Gastroesophageal sphincter (tissue), 4 donors: ENCODE results near the gene MAPK8IP2. TPM values are rescaled to one million over a fixed set of nuclear protein-coding genes. Genes with fewer than 3 reads are reported as not detected.
"Not testable (repeated sequence)": the region's sequence is repeated elsewhere in the genome, so short reads cannot be mapped to it uniquely, and the experiment has no call there.

Source experiments
- ATAC-seq: fragments of 150-250 bp; one replicate; pipeline ENCODE4 v1.9.1; 2016; ENCODE audit warnings: mild to moderate bottlenecking, moderate library complexity
- H3K27ac ChIP-seq, 4 donors: fragments of 200-600 bp; sonication (generic) in 3 of 4; 1 replicate in 3 of 4; 2 replicates in 1 of 4; pipeline ENCODE4 v1.5.1; 2016 to 2019
- H3K27me3 ChIP-seq: fragments of 200-600 bp; sonication (generic); one replicate; pipeline ENCODE4 v1.5.1; 2019
- H3K36me3 ChIP-seq, 2 donors: fragments of 200-600 bp; sonication (generic); one replicate each; pipeline ENCODE4 v1.5.1; 2019; ENCODE audit warnings: control low read depth in 1 of 2
- H3K4me1 ChIP-seq, 3 donors: fragments of 200-600 bp; sonication (generic); 1 replicate in 2 of 3; 2 replicates in 1 of 3; pipeline ENCODE4 v1.5.1; 2016 to 2019; ENCODE audit warnings: control low read depth in 2 of 3
- H3K4me3 ChIP-seq, 2 donors: fragments of 200-600 bp; sonication (generic); one replicate each; pipeline ENCODE4 v1.5.1; 2019; ENCODE audit warnings: mild to moderate bottlenecking in 1 of 2, moderate library complexity in 1 of 2
- H3K9me3 ChIP-seq, 3 donors: fragments of 200-600 bp; sonication (generic); one replicate each; pipeline ENCODE4 v1.5.1; 2017 to 2019; ENCODE audit warnings: control low read depth in 2 of 3
- EP300 ChIP-seq: sonication (generic); formaldehyde crosslinking; IDR thresholded peaks from one replicate; pipeline ENCODE4 v1.6.1; 2017; ENCODE audit warnings: antibody characterized with exemption, mild to moderate bottlenecking
- POLR2A ChIP-seq, 2 donors: fragments of 450-650 bp; IDR thresholded peaks; one replicate each; pipeline ENCODE4 v1.6.1; 2017; ENCODE audit warnings: antibody characterized with exemption in 2 of 2, mild to moderate bottlenecking in 2 of 2, moderate library complexity in 1 of 2
- POLR2AphosphoS5 ChIP-seq: sonication (generic); formaldehyde crosslinking; IDR thresholded peaks from one replicate; pipeline ENCODE4 v1.6.1; 2017; ENCODE audit warnings: antibody characterized with exemption
- WGBS, 2 donors: methylation state at CpG; one replicate each; pipeline ENCODE4 v1.1.5; 2018; ENCODE audit warnings: low coverage in 1 of 2; 5-methylcytosine and 5-hydroxymethylcytosine counted together
- total RNA-seq, 4 donors: library from RNA; depleted of rRNA; stranded (reverse); fragments of >200 nt; gene quantifications; one replicate each; pipeline ENCODE4 v1.1.0, GENCODE V29; 2016
- TF ChIP-seq, protein P1 (sequence below), 4 experiments: fragments of 200-600 bp in 2 of 4; fragments of 450-650 bp in 2 of 4; sonication (generic) in 1 of 4; IDR thresholded peaks; one replicate each; pipeline ENCODE4 v1.5.1; 2017 to 2019; ENCODE audit warnings: antibody characterized with exemption in 4 of 4, mild to moderate bottlenecking in 2 of 4, moderate library complexity in 2 of 4

MAPK8IP2 gene
- total RNA-seq, 4 donors from 2014 or later = 0.93 to 3.7 (median 2.3) TPM

- no peak for TF ChIP-seq EP300
- no peaks in the 10 kb centered on the region for H3K4me1 ChIP-seq
- H3K4me3 ChIP-seq = no peak overlapping the region
- no peak for ATAC-seq
- no peaks in the 10 kb centered on the region for H3K36me3 ChIP-seq
- WGBS, 2 donors = 17 to 55% methylated on average over 1 to 10 of the region's 31 CpGs
- H3K27ac ChIP-seq = no peak overlapping the region
- H3K9me3 ChIP-seq = no peaks in the 10 kb centered on the region
- peaks cover 76% of the 10 kb centered on the region for H3K27me3 ChIP-seq
These were observed 12.1 kb downstream of the MAPK8IP2 start for GRCh38 chr22:50612528-50613221.

GRCh38 chr22:50613291-50613981, 12.8 kb downstream of the MAPK8IP2 start:
- Histone ChIP-seq H3K36me3 (no peaks in the 10 kb centered on the region), H3K4me1 (no peaks in the 10 kb centered on the region), H3K27ac (no peak overlapping the region), H3K4me3 (no peak overlapping the region), H3K9me3 (no peaks in the 10 kb centered on the region), H3K27me3 (peaks cover 74% of the 10 kb centered on the region)
- peak; percentile 10 for ATAC-seq
- WGBS, 2 donors = 59 to 76% methylated on average over 9 of the region's 22 CpGs
- TF ChIP-seq, protein P1, sequence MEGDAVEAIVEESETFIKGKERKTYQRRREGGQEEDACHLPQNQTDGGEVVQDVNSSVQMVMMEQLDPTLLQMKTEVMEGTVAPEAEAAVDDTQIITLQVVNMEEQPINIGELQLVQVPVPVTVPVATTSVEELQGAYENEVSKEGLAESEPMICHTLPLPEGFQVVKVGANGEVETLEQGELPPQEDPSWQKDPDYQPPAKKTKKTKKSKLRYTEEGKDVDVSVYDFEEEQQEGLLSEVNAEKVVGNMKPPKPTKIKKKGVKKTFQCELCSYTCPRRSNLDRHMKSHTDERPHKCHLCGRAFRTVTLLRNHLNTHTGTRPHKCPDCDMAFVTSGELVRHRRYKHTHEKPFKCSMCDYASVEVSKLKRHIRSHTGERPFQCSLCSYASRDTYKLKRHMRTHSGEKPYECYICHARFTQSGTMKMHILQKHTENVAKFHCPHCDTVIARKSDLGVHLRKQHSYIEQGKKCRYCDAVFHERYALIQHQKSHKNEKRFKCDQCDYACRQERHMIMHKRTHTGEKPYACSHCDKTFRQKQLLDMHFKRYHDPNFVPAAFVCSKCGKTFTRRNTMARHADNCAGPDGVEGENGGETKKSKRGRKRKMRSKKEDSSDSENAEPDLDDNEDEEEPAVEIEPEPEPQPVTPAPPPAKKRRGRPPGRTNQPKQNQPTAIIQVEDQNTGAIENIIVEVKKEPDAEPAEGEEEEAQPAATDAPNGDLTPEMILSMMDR (IDR thresholded peaks at IDR 0.05) = no peak
- TF ChIP-seq POLR2A (IDR thresholded peaks at IDR 0.05) (no peak), POLR2AphosphoS5 (no peak)

GRCh38 chr22:50614296-50614695, 13.7 kb downstream of the MAPK8IP2 start:
- not testable (repeated sequence) for ATAC-seq

GRCh38 chr22:50620593-50621355, 20.2 kb downstream of the MAPK8IP2 start:
- Histone ChIP-seq H3K27me3 (peaks cover 51% of the 10 kb centered on the region), H3K4me3 (peak overlapping the region in 1 of 2 donors; percentile 38), H3K36me3 (peaks cover 0 to 15% of the 10 kb centered on the region in 2 donors), H3K4me1 (peaks cover 0 to 28% (median 4%) of the 10 kb centered on the region in 3 donors), H3K27ac (no peak overlapping the region), H3K9me3 (no peaks in the 10 kb centered on the region)
- WGBS, 2 donors = 10 to 27% methylated on average over 16 of the region's 25 CpGs
- peak; percentile 72 for ATAC-seq
- no peak for TF ChIP-seq POLR2AphosphoS5
- TF ChIP-seq POLR2A (IDR thresholded peaks at IDR 0.05) = no peak
- TF ChIP-seq, protein P1 (IDR thresholded peaks at IDR 0.05) = no peak
- TF ChIP-seq EP300 = no peak

More at GRCh38 chr22:50614296-50614695, 13.7 kb downstream of the MAPK8IP2 start:
- H3K4me1 ChIP-seq, H3K9me3 ChIP-seq, H3K27ac ChIP-seq, H3K4me3 ChIP-seq, H3K36me3 ChIP-seq: not testable (repeated sequence)
- peaks cover 78% of the 10 kb centered on the region for H3K27me3 ChIP-seq
- 61% methylated on average over 3 of the region's 3 CpGs; no CpG with 5 or more reads in 1 of the 2 donors for WGBS, 2 donors

GRCh38 chr22:50621356-50621880, 20.8 kb downstream of the MAPK8IP2 start:
- H3K36me3 ChIP-seq = peaks cover 0 to 22% of the 10 kb centered on the region in 2 donors
- no peak for ATAC-seq
- no peak overlapping the region for H3K27ac ChIP-seq
- peaks cover 0 to 30% (median 4%) of the 10 kb centered on the region in 3 donors for H3K4me1 ChIP-seq
- H3K27me3 ChIP-seq = peaks cover 45% of the 10 kb centered on the region
- peak overlapping the region in 1 of 2 donors; percentile 6 for H3K4me3 ChIP-seq
- WGBS, 2 donors = 39 to 43% methylated on average over 6 to 9 of the region's 10 CpGs
- no peaks in the 10 kb centered on the region for H3K9me3 ChIP-seq
- TF ChIP-seq POLR2AphosphoS5 (no peak), POLR2A (IDR thresholded peaks at IDR 0.05) (no peak), EP300 (no peak)
- TF ChIP-seq, protein P1 (IDR thresholded peaks at IDR 0.05) = no peak
